Smooth muscle cell (in vitro differentiated cells): Measurements from ENCODE around the gene TRIP13. TPM values are rescaled to one million over a fixed set of nuclear protein-coding genes. Genes with fewer than 3 reads are reported as not detected.

Source experiments
- DNase-seq: peaks from one replicate; lab custom pipeline; 2025; ENCODE audit not compliant: unreplicated experiment; lab: John Stamatoyannopoulos, UW
- H2AFZ ChIP-seq: fragments of 200-600 bp; sonication (generic); 2 replicates; pipeline ENCODE4 v1.6.0; 2016; ENCODE audit warnings: antibody characterized with exemption, low read depth, mild to moderate bottlenecking
- H3F3A ChIP-seq: fragments of 200-600 bp; sonication (generic); 2 replicates; pipeline ENCODE4 v1.6.0; 2017; ENCODE audit warnings: antibody characterized with exemption, low read depth
- H3K27ac ChIP-seq: fragments of 200-600 bp; sonication (generic); 2 replicates; pipeline ENCODE4 v1.5.1; 2016; ENCODE audit warnings: low read depth, mild to moderate bottlenecking
- H3K27me3 ChIP-seq: fragments of 200-600 bp; sonication (generic); 2 replicates; pipeline ENCODE4 v1.6.1; 2016; ENCODE audit warnings: low read depth, mild to moderate bottlenecking
- H3K36me3 ChIP-seq: fragments of 200-600 bp; sonication (generic); 2 replicates; pipeline ENCODE4 v1.5.1; 2016; ENCODE audit warnings: low read depth
- H3K4me1 ChIP-seq: fragments of 200-600 bp; sonication (generic); 2 replicates; pipeline ENCODE4 v1.5.1; 2016; ENCODE audit warnings: low read depth
- H3K4me2 ChIP-seq: fragments of 200-600 bp; sonication (generic); 2 replicates; pipeline ENCODE4 v1.6.0; 2016; ENCODE audit warnings: mild to moderate bottlenecking
- H3K4me3 ChIP-seq: fragments of 200-600 bp; sonication (generic); 2 replicates; pipeline ENCODE4 v1.5.1; 2016; ENCODE audit warnings: mild to moderate bottlenecking
- H3K79me2 ChIP-seq: fragments of 200-600 bp; sonication (generic); 2 replicates; pipeline ENCODE4 v1.6.0; 2016; ENCODE audit warnings: low read depth, mild to moderate bottlenecking
- H3K9ac ChIP-seq: fragments of 200-600 bp; sonication (generic); 2 replicates; pipeline ENCODE4 v1.6.0; 2016; ENCODE audit warnings: low read depth
- H3K9me3 ChIP-seq: fragments of 200-600 bp; sonication (generic); replicated peaks from 2 replicates; pipeline ENCODE4 v1.5.1; 2016; ENCODE audit warnings: low read depth
- H4K20me1 ChIP-seq: fragments of 200-600 bp; sonication (generic); 2 replicates; pipeline ENCODE4 v1.6.0; 2016; ENCODE audit warnings: low read depth
- WGBS: methylation state at CpG from one replicate; pipeline ENCODE4 v1.1.7; 2016; ENCODE audit warnings: low lambda C conversion rate; 5-methylcytosine and 5-hydroxymethylcytosine counted together
- polyA plus RNA-seq: library from polyadenylated mRNA; unstranded; fragments of >200 nt; fragmentation: Nextera tagmentation; extraction: Ambion mirVana; gene quantifications from 2 replicates; pipeline ENCODE4 v1.2.1, GENCODE V29; 2016
- total RNA-seq: library from RNA; depleted of rRNA; stranded (reverse); fragments of >200 nt; gene quantifications from 2 replicates; pipeline ENCODE4 v1.2.3, GENCODE V29; 2014
- TF ChIP-seq, protein P1 (sequence below): fragments of 200-600 bp; sonication (generic); IDR thresholded peaks from 2 replicates; pipeline ENCODE4 v1.5.1; 2017; ENCODE audit warnings: borderline replicate concordance, mild to moderate bottlenecking, antibody characterized with exemption; ENCODE audit not compliant: insufficient read depth, poor library complexity, severe bottlenecking

Gene TRIP13
- total and polyA plus RNA-seq, 2 experiments from 2014 or later = 8.4 to 12.0 TPM

DNA sequence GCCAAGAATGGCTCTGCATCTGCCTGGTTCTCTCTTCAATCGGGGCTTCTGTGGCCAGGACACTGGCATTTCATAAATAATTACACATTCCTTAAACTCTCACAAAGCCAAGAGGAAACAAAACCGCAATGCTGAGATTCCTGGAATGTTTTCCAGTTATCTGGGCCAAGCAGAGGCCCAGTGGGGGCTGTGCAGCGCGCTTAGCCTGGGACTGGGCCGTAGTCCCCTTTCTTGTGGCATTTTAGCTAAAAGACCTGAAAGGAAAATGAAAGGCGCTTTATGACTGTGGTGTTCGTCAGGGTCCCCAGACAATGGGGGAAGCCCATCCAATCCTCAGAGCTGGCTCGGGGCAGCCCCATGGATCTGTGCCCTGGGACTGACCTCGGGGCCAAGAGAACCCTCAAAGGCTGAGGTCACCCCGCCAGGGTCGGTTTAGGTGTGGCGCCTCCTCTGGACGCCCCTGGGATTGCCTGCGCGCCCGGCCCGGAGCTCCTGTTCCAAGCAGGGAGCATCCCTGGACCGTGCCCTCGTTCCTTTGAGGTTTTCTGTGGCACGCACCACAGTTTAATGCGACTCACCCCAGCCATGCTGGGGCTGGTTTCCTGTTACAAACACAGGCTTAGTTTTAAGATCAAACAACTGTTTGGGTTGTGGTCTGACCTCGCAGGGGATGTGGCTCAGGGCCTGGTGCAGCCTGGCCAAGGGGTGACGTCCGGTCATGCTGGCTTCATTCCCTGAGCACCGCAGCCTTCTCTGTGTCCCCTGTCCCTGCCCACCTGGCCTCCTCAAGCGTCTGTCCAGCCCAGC is 64.5 kb downstream of the TRIP13 start:
- H2AFZ ChIP-seq = no peak overlapping the region
- peak overlapping the region; percentile 66 for H3K9ac ChIP-seq
- peak overlapping the region; percentile 72 for H3K4me2 ChIP-seq
- no peak for DNase-seq
- no peaks in the 10 kb centered on the region for H4K20me1 ChIP-seq
- WGBS = 28% methylated on average over 26 of the region's 26 CpGs
- no peaks in the 10 kb centered on the region for H3K36me3 ChIP-seq
- H3K4me3 ChIP-seq = no peak overlapping the region
- H3K9me3 ChIP-seq = no peaks in the 10 kb centered on the region
- H3K4me1 ChIP-seq = no peaks in the 10 kb centered on the region
- H3K27ac ChIP-seq = peak overlapping the region; percentile 92
- no peaks in the 10 kb centered on the region for H3K27me3 ChIP-seq
- no peaks in the 10 kb centered on the region for H3K79me2 ChIP-seq
- H3F3A ChIP-seq = no peaks in the 10 kb centered on the region
- TF ChIP-seq, protein P1, sequence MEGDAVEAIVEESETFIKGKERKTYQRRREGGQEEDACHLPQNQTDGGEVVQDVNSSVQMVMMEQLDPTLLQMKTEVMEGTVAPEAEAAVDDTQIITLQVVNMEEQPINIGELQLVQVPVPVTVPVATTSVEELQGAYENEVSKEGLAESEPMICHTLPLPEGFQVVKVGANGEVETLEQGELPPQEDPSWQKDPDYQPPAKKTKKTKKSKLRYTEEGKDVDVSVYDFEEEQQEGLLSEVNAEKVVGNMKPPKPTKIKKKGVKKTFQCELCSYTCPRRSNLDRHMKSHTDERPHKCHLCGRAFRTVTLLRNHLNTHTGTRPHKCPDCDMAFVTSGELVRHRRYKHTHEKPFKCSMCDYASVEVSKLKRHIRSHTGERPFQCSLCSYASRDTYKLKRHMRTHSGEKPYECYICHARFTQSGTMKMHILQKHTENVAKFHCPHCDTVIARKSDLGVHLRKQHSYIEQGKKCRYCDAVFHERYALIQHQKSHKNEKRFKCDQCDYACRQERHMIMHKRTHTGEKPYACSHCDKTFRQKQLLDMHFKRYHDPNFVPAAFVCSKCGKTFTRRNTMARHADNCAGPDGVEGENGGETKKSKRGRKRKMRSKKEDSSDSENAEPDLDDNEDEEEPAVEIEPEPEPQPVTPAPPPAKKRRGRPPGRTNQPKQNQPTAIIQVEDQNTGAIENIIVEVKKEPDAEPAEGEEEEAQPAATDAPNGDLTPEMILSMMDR = peak; percentile 62

GRCh38 chr5:957748-958485 is 65.2 kb downstream of the TRIP13 start:
- no peaks in the 10 kb centered on the region for H3K79me2 ChIP-seq
- H3F3A ChIP-seq = no peaks in the 10 kb centered on the region
- peak overlapping the region; percentile 19 for H3K4me2 ChIP-seq

GRCh38 chr5:958701-959571 is 66.3 kb downstream of the TRIP13 start:
- H3K27me3 ChIP-seq = no peaks in the 10 kb centered on the region
- no peak overlapping the region for H3K9ac ChIP-seq
- H3K4me1 ChIP-seq = no peaks in the 10 kb centered on the region
- DNase-seq = no peak
- TF ChIP-seq, protein P1 = no peak
- no peak overlapping the region for H3K4me3 ChIP-seq
- H3K27ac ChIP-seq = no peak overlapping the region
- H3F3A ChIP-seq = peaks cover 5% of the 10 kb centered on the region
- no peaks in the 10 kb centered on the region for H3K79me2 ChIP-seq
- no peaks in the 10 kb centered on the region for H3K9me3 ChIP-seq
- no peak overlapping the region for H2AFZ ChIP-seq
- no peaks in the 10 kb centered on the region for H3K36me3 ChIP-seq
- H3K4me2 ChIP-seq = no peak overlapping the region
- 91% methylated on average over 48 of the region's 48 CpGs for WGBS
- no peaks in the 10 kb centered on the region for H4K20me1 ChIP-seq

More at GRCh38 chr5:957748-958485, 65.2 kb downstream of the TRIP13 start:
- Histone ChIP-seq H3K4me3 (no peak overlapping the region), H3K27ac (peak overlapping the region; percentile 92), H3K9me3 (no peaks in the 10 kb centered on the region), H2AFZ (no peak overlapping the region), H3K27me3 (no peaks in the 10 kb centered on the region), H3K4me1 (no peaks in the 10 kb centered on the region), H3K9ac (peak overlapping the region; percentile 21), H4K20me1 (no peaks in the 10 kb centered on the region), H3K36me3 (no peaks in the 10 kb centered on the region)
- TF ChIP-seq, protein P1 = no peak
- WGBS = 72% methylated on average over 23 of the region's 23 CpGs
- DNase-seq = no peak
